NOMO-1 (cell line): ENCODE results near the gene CHMP3.
A peak's percentile ranks its signal among the peaks of the same experiment; 100 is the strongest.
"Not testable (repeated sequence)": the region's sequence is repeated elsewhere in the genome, so short reads cannot be mapped to it uniquely, and the experiment has no call there.

ENCODE experiments used
- DNase-seq, 2 experiments: peaks; one replicate each; lab custom pipeline; 2025; ENCODE audit not compliant: unreplicated experiment in 2 of 2; lab: John Stamatoyannopoulos, UW

Gene CHMP3

GRCh38 chr2:86562922-86563649 is at the start of gene CHMP3:
CHMP3 (minus strand) TSS chr2:86563443; CDS start chr2:86563348, 95 bp downstream.
- peak; percentile 91 to 98 for DNase-seq

GRCh38 chr2:86610871-86611270 is 47.6 kb upstream of the CHMP3 start:
- no peak for DNase-seq

GRCh38 chr2:86608832-86609410 is 45.7 kb upstream of the CHMP3 start:
- DNase-seq = no peak

- no peak for DNase-seq
These were observed 40.7 kb upstream of the CHMP3 start for GRCh38 chr2:86603905-86604304.

- DNase-seq = no peak
These were observed 35.7 kb upstream of the CHMP3 start for GRCh38 chr2:86598966-86599365.

- DNase-seq = no peak
These were observed 32.9 kb upstream of the CHMP3 start for GRCh38 chr2:86596118-86596517.

- no peak for DNase-seq
These were observed 30.0 kb upstream of the CHMP3 start for GRCh38 chr2:86593266-86593665.

- DNase-seq = no peak
These were observed 29.4 kb upstream of the CHMP3 start for GRCh38 chr2:86592547-86593230.

GRCh38 chr2:86589701-86590100 is 26.5 kb upstream of the CHMP3 start:
- not testable (repeated sequence) for DNase-seq

- DNase-seq = peak in 1 of 2 experiments; percentile 36
These were observed 21.1 kb upstream of the CHMP3 start for GRCh38 chr2:86584151-86584913.

GRCh38 chr2:86580560-86580959 is 17.3 kb upstream of the CHMP3 start:
- DNase-seq = no peak

- peak in 1 of 2 experiments; percentile 21 for DNase-seq
These were observed 14.7 kb upstream of the CHMP3 start for GRCh38 chr2:86577817-86578456.

GRCh38 chr2:86570059-86570458 is 6.8 kb upstream of the CHMP3 start:
- DNase-seq = no peak

GRCh38 chr2:86566821-86567190 is 3.6 kb upstream of the CHMP3 start:
- DNase-seq = no peak

GRCh38 chr2:86566158-86566820 is 3.0 kb upstream of the CHMP3 start:
- no peak for DNase-seq

- no peak for DNase-seq
These were observed 413 bp upstream of the CHMP3 start for GRCh38 chr2:86563650-86564061.

GRCh38 chr2:86562485-86562921 is 740 bp downstream of the CHMP3 start:
- peak in 1 of 2 experiments; percentile 46 for DNase-seq

- no peak for DNase-seq
These were observed 5.4 kb downstream of the CHMP3 start for GRCh38 chr2:86557836-86558235.

GRCh38 chr2:86556508-86556907 is 6.7 kb downstream of the CHMP3 start:
- DNase-seq = no peak

- no peak for DNase-seq
These were observed 10.4 kb downstream of the CHMP3 start for GRCh38 chr2:86552889-86553288.
